ENCODE measurements around the gene DNMT3A.
A peak's percentile ranks its signal among the peaks of the same experiment; 100 is the strongest.
"Not testable (repeated sequence)": the region's sequence is repeated elsewhere in the genome, so short reads cannot be mapped to it uniquely, and the experiment has no call there.

DNMT3A gene

GRCh38 chr2:25280051-25280687 lies 61.6 kb downstream of the DNMT3A start:
- no peak for DNase-seq

GRCh38 chr2:25279091-25279651 lies 62.6 kb downstream of the DNMT3A start:
- peak; percentile 42 for DNase-seq

GRCh38 chr2:25276569-25277465 lies 64.9 kb downstream of the DNMT3A start:
- peak; percentile 83 for DNase-seq

GRCh38 chr2:25275575-25275965 lies 66.2 kb downstream of the DNMT3A start:
- DNase-seq: no peak

GRCh38 chr2:25274868-25275574 lies 66.7 kb downstream of the DNMT3A start:
- peak; percentile 62 for DNase-seq

- peak; percentile 41 for DNase-seq
Measured at GRCh38 chr2:25273985-25274535, 67.7 kb downstream of the DNMT3A start.

GRCh38 chr2:25272705-25273104 lies 69.0 kb downstream of the DNMT3A start:
- not testable (repeated sequence) for DNase-seq

GRCh38 chr2:25270061-25270460 lies 71.7 kb downstream of the DNMT3A start:
- no peak for DNase-seq

- DNase-seq: no peak
Measured at GRCh38 chr2:25269233-25269632, 72.5 kb downstream of the DNMT3A start.

- DNase-seq: no peak
Measured at GRCh38 chr2:25268139-25268538, 73.6 kb downstream of the DNMT3A start.

- no peak for DNase-seq
Measured at GRCh38 chr2:25266399-25266798, 75.3 kb downstream of the DNMT3A start.

- DNase-seq: peak; percentile 81
Measured at GRCh38 chr2:25265802-25266201, 75.9 kb downstream of the DNMT3A start.

- DNase-seq: no peak
Measured at GRCh38 chr2:25265001-25265400, 76.7 kb downstream of the DNMT3A start.

GRCh38 chr2:25262288-25262687 lies 79.4 kb downstream of the DNMT3A start:
- DNase-seq: no peak

GRCh38 chr2:25259737-25260124 lies 82.0 kb downstream of the DNMT3A start:
- DNase-seq: no peak

- DNase-seq: no peak
Measured at GRCh38 chr2:25258847-25259736, 82.6 kb downstream of the DNMT3A start.

GRCh38 chr2:25257931-25258846 lies 83.5 kb downstream of the DNMT3A start:
- no peak for DNase-seq

- no peak for DNase-seq
Measured at GRCh38 chr2:25257032-25257552, 84.6 kb downstream of the DNMT3A start.

- DNase-seq: no peak
Measured at GRCh38 chr2:25256488-25256875, 85.2 kb downstream of the DNMT3A start.

GRCh38 chr2:25255745-25256487 lies 85.8 kb downstream of the DNMT3A start:
- no peak for DNase-seq

Data from CD4-positive, alpha-beta T cell treated with Interleukin-6 for 4 hours (primary cell).